ENCODE measurements around the gene KLHDC3. TPM values are rescaled to one million over a fixed set of nuclear protein-coding genes. Genes with fewer than 3 reads are reported as not detected.

KLHDC3 gene
- total and polyA plus RNA-seq, 2 of the 13 experiments (the other 11 are each of a cell fraction or from before 2014, with no cell fraction given), result 78.3 to 91.5 TPM

DNA sequence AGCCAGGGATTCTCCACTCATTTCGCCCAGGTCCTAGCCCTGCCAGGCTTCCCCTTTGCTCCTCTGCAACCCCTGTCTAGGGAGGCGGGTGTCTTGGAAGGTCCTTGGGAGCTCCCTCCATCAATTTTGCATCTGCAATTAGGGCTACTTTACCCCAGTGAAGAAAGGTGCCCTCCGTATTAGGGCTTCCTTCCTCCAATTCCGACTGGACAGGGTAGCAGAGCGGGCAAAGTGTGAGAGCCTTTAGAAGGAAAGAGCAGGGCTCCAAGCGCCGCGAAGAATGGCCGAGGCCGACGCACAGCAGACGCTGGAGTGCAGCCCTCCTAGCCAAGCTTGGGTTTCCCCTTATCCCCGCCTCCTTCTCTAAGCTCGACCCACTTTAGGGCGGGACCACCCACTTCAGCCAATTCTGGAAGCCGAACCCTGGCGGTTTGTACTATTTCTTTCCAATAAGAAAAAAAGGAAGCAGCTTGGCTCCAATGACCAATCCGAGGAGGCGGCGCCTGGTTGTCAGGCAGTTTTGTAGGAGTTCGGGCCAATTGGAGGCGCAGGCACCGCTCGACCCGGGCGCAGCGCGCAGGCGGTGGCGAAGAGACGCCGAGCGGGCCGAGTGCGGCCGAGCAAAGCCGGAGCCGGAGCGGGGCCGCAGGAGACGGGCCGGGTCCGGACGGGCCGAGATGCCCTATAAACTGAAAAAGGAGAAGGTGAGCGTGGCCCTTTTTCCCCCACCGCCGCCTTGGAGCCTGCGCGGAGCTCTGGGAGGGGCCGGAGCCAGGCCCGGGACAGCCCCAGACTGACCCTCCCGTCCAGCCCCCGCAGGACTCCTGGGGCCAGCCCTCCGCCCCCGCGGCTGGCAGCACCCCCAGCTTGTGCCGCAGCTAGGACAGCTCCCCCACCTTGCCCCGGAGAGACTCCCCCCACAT is 29.8 kb upstream of the KLHDC3 start, which contains the start of gene PPP2R5D (continued):
- TF ChIP-seq ARNTL (CRISPR knock-in tag; IDR thresholded peaks at IDR 0.05) (no peak), BHLHE40 (IDR thresholded peaks at IDR 0.05; ENCODE audit: low read length) (peak; percentile 67), ZNF253 (CRISPR knock-in tag; IDR thresholded peaks at IDR 0.05; ENCODE audit: borderline replicate concordance) (no peak), NCOA1 (CRISPR knock-in tag; IDR thresholded peaks at IDR 0.05) (no peak; the same call in 1 of the 2 replicates), RBFOX2 (IDR thresholded peaks at IDR 0.05; ENCODE audit: low read depth, low read length) (peak; percentile 90), BCL6 (CRISPR knock-in tag; IDR thresholded peaks at IDR 0.05) (peak; percentile 8; the same call in 1 of the 2 replicates), ZNF790 (CRISPR knock-in tag; IDR thresholded peaks at IDR 0.05; ENCODE audit: borderline replicate concordance) (peak; percentile 53; the same call in 1 of the 2 replicates), TP53 (CRISPR knock-in tag; conservative IDR thresholded peaks at IDR 0.05) (peak; percentile 90), RNF2 (conservative IDR thresholded peaks at IDR 0.05; ENCODE audit: low read depth) (no peak), TMF1 (CRISPR knock-in tag; IDR thresholded peaks at IDR 0.05; ENCODE audit: low read depth) (peak; percentile 84), HNRNPK (IDR thresholded peaks at IDR 0.05; ENCODE audit: low read depth, low read length, poor library complexity, severe bottlenecking) (peak; percentile 84), RFXANK (CRISPR knock-in tag; IDR thresholded peaks at IDR 0.05) (peak; percentile 100), DMAP1 (CRISPR knock-in tag; IDR thresholded peaks at IDR 0.05) (peak; percentile 52; the same call in 1 of the 2 replicates), KDM5A (IDR thresholded peaks at IDR 0.05; ENCODE audit: borderline replicate concordance, low read length) (peak; percentile 56; the same call in 1 of the 2 replicates), MAZ (IDR thresholded peaks at IDR 0.05; ENCODE audit: borderline replicate concordance, low read depth, low read length) (no peak), MAZ (CRISPR knock-in tag; IDR thresholded peaks at IDR 0.05; ENCODE audit: low read depth) (peak; percentile 59)
- TF ChIP-seq, protein P1, sequence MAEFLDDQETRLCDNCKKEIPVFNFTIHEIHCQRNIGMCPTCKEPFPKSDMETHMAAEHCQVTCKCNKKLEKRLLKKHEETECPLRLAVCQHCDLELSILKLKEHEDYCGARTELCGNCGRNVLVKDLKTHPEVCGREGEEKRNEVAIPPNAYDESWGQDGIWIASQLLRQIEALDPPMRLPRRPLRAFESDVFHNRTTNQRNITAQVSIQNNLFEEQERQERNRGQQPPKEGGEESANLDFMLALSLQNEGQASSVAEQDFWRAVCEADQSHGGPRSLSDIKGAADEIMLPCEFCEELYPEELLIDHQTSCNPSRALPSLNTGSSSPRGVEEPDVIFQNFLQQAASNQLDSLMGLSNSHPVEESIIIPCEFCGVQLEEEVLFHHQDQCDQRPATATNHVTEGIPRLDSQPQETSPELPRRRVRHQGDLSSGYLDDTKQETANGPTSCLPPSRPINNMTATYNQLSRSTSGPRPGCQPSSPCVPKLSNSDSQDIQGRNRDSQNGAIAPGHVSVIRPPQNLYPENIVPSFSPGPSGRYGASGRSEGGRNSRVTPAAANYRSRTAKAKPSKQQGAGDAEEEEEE (CRISPR knock-in tag; IDR thresholded peaks at IDR 0.05; ENCODE audit: borderline replicate concordance), result 0 out of 2 replicates have a peak, but pooled peaks have one; percentile 11
- TF ChIP-seq, protein P2, sequence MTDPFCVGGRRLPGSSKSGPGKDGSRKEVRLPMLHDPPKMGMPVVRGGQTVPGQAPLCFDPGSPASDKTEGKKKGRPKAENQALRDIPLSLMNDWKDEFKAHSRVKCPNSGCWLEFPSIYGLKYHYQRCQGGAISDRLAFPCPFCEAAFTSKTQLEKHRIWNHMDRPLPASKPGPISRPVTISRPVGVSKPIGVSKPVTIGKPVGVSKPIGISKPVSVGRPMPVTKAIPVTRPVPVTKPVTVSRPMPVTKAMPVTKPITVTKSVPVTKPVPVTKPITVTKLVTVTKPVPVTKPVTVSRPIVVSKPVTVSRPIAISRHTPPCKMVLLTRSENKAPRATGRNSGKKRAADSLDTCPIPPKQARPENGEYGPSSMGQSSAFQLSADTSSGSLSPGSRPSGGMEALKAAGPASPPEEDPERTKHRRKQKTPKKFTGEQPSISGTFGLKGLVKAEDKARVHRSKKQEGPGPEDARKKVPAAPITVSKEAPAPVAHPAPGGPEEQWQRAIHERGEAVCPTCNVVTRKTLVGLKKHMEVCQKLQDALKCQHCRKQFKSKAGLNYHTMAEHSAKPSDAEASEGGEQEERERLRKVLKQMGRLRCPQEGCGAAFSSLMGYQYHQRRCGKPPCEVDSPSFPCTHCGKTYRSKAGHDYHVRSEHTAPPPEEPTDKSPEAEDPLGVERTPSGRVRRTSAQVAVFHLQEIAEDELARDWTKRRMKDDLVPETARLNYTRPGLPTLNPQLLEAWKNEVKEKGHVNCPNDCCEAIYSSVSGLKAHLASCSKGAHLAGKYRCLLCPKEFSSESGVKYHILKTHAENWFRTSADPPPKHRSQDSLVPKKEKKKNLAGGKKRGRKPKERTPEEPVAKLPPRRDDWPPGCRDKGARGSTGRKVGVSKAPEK (CRISPR knock-in tag; IDR thresholded peaks at IDR 0.05; ENCODE audit: borderline replicate concordance), result no peak
- TF ChIP-seq, protein P3, sequence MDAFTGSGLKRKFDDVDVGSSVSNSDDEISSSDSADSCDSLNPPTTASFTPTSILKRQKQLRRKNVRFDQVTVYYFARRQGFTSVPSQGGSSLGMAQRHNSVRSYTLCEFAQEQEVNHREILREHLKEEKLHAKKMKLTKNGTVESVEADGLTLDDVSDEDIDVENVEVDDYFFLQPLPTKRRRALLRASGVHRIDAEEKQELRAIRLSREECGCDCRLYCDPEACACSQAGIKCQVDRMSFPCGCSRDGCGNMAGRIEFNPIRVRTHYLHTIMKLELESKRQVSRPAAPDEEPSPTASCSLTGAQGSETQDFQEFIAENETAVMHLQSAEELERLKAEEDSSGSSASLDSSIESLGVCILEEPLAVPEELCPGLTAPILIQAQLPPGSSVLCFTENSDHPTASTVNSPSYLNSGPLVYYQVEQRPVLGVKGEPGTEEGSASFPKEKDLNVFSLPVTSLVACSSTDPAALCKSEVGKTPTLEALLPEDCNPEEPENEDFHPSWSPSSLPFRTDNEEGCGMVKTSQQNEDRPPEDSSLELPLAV (CRISPR knock-in tag; conservative IDR thresholded peaks at IDR 0.05; ENCODE audit: low read depth), result no peak
- TF ChIP-seq, protein P4, sequence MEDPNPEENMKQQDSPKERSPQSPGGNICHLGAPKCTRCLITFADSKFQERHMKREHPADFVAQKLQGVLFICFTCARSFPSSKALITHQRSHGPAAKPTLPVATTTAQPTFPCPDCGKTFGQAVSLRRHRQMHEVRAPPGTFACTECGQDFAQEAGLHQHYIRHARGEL (CRISPR knock-in tag; IDR thresholded peaks at IDR 0.05), result peak; percentile 70; the same call in 1 of the 2 replicates
- TF ChIP-seq, protein P5, sequence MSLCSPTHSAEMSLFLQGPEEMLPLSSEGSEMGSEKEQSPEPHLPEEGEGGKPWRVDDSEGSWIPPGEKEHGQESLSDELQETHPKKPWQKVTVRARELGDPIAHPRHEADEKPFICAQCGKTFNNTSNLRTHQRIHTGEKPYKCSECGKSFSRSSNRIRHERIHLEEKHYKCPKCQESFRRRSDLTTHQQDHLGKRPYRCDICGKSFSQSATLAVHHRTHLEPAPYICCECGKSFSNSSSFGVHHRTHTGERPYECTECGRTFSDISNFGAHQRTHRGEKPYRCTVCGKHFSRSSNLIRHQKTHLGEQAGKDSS (CRISPR knock-in tag; IDR thresholded peaks at IDR 0.05; ENCODE audit: borderline replicate concordance, low read depth), result peak; percentile 33; the same call in 1 of the 2 replicates
